Effector CD4-positive, alpha-beta T cell (primary cell): ENCODE measurements around the gene HOXA11.

ENCODE experiments used
- DNase-seq: peaks from one replicate; pipeline ENCODE4 v3.0.0-alpha.2; 2020

HOXA11 gene

GRCh38 chr7:27192546-27193334 is 7.7 kb upstream of the HOXA11 start:
- DNase-seq, result no peak

DNA sequence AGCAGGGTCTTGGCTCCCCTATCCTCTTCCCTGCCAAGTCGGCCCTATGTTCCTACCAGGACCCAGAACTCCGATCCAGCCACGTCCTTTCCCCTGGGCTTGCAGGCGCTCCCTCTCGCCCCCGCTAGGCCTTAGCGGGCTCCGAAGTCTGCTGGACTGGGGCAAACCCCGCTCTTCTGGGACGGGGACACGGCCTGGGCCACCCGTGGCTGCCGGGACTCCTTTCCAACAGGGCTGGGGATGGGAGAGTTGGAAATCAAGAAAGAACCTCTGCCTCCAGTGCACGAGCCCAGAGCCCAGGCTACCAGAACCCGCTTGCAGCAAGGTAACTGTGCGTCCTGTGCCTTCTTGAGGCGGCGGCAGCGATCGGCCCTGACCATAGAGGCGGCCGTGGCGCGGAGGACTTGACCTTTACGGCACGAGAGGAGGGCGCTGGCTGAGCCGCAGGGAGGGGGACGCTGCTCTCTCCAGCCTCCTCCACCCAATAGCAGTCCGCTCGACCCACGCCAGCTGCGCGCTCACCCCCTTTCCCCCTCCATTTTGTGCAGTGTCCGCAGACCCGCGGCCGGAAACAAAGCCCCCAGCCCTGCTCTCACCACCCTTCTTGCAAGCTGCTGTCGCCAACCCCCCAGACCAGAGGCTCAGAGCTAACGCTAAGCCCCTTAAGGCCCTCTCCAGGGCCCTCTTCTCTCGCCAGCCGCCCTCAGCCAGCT is 7.0 kb upstream of the HOXA11 start:
- no peak for DNase-seq

GRCh38 chr7:27191161-27191731 is 6.2 kb upstream of the HOXA11 start:
- no peak for DNase-seq

- DNase-seq, result no peak
Measured at GRCh38 chr7:27189997-27190748, 5.1 kb upstream of the HOXA11 start.

- no peak for DNase-seq
Measured at GRCh38 chr7:27189295-27189996, 4.4 kb upstream of the HOXA11 start.

DNA sequence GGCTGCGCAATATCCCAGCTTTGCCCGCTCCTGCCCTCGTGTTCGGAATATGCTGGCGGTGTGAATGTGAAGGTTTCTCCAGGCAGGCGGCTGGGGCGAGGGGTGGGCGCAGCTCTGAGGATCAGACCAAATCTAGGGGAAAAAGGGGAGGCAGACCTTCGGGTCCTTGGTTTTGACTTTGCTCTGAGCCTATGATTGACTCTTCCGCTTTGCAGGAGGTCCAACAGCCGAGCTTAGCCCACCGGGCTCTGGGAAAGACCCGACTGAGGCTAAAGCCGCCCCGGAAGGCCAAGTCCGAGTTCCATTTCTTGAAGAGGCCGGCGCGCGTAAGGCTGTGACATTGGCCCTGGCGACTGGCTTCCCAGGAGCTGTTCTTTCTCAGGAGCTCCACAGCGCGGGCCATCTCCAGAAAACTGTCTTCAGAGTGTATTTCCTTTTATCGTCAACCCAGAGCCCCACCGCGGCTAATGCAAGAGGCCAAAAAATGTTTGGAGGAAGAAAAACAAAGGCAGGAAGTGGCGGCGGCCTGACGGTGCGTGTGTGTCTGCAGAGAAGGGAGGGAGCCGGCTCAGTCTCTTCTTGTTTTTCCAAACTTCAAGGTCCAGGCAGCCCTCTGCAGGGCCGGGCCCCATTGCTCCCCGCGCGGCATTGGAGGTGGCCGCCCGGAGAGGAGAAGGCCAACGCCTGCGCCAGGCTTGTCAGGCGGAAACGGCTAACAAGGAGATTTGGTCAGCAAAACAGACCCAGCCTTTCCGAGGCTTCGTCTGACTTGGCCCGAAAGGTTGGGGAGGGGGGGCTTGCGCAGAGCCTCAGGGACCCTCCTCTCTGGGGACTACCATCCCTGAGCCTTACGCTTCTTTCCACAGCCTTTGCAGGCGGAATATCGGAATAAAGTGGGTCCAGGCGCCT is 3.6 kb upstream of the HOXA11 start:
- no peak for DNase-seq

- DNase-seq, result no peak
Measured at GRCh38 chr7:27187475-27188385, 2.7 kb upstream of the HOXA11 start.

GRCh38 chr7:27186668-27187474 is 1.8 kb upstream of the HOXA11 start:
- no peak for DNase-seq

- DNase-seq, result no peak
Measured at GRCh38 chr7:27185854-27186667, 1.0 kb upstream of the HOXA11 start.

DNA sequence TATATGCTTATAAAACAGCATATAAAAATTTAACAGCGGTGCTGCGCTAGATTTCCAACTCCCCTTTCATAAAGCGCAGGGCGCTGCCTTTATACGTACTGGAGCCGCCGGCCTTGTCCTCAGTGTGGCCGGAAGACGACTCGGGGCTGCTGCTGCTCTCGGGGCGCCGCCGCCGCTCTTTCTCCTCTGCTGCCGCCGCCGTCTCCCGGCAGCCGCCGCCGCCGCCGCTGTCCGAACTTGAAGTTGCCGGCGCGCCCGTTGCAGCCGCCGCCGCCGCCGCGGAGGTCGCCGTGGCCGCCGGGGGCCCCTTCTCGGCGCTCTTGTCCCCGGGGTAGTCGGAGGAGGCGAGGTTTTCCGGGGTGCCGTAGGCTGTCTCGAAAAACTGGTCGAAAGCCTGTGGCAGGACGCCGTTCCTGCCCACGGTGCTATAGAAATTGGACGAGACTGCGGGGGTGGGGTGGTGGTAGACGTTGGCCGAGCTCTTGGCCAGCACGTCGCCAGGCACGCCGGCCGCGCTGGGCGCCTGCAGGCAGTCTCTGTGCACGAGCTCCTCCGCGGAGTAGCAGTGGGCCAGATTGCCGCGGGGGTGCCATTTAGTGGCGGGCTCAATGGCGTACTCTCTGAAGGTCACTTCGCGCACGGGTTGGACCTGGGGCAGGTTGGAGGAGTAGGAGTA is 557 bp downstream of the HOXA11 start:
- DNase-seq, result no peak

DNA sequence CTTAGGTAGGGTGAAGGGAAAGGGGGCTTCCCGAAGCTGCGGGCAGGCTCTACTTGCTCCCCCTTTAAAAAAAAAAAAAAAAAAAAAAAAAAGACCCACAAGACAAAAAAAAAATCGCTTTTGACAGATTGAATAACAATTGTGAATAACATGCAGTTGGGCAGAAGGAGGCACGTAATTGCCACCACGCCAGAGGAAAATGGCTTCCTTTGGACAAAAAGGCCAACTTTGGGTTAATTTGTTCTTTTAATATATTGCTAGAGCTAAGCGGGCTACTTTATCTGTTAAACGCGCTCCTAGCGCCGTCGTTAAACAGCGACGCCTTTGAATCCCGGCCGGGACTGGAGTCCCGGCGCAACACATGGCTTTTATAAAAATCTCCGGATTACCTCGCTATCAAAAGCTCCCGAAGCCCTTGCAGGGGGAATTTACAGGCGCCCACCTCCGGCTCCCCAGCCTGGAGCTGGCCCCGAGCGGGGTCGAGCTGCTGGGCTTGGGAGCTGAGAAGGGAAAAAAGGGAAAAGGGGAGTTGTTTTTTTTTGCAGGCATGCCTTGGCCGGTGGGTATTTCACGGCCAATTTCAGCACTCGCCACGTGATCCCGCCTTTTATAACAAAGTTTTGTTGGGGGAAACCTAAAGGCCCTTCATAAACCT is 1.2 kb downstream of the HOXA11 start:
- no peak for DNase-seq

DNA sequence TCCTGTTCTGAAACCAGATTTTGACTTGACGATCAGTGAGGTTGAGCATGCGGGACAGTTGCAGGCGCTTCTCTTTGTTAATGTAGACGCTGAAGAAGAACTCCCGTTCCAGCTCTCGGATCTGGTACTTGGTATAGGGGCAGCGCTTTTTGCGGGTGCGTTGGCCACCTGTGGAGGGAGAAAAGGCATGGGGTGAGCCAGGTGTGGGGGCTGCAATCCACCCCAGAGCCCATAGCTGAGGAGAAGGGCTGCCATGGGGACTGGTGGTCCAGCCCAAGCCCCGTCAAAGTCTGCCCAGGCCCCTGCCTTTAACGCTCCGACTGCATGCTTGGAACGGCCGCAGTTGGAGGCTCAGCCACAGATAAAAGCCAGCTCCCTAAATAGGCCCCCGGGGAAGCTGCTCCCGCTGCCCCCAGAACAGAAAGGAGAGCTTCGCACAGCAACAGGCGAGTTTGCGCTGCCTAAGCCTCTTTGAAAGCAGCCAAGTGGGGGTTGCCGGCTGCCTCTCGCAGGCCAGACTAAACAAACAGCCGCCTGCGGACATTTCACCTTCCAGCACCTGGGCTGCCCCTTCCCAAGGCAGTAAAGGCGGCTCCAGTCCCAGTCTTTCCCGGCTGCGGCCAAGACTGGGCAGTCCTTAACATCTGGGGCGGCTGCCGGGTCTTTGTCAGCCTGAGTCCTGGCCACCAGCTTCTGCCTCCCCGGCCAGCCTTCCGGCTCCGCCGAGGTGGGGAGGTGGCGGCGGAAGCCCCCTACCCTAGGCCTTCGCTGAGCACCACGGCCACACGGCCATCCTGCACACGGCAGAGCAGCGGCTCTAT is 2.0 kb downstream of the HOXA11 start:
- DNase-seq, result no peak

- DNase-seq, result no peak
Measured at GRCh38 chr7:27182285-27182841, 2.7 kb downstream of the HOXA11 start.

DNA sequence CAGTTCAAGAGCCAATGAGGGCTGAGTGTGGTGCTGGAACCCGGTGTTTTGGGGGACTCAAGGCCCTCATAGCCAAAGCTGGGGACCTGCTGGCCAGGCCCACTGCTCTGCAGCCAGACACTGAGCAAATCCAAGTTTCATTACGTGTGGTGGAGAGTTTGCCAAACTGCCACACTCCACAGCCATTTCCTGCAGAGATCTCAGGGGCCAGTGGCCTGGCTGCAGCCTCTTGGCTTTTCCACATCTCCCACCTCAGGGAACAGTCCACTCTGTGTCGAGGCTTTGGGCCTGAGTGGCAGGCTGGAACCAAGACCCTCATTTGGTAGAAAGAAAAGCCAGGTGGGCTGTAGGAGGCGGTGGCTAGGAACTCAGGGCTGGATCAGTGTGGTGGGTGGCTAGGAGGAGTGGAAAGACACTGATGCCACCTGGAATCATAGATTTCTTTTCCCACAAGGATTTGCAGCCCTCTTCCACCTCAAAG is 3.2 kb downstream of the HOXA11 start:
- no peak for DNase-seq

- no peak for DNase-seq
Measured at GRCh38 chr7:27180431-27181420, 4.3 kb downstream of the HOXA11 start.
